ENCODE data around the gene LRFN2. TPM values are rescaled to one million over a fixed set of nuclear protein-coding genes. Genes with fewer than 3 reads are reported as not detected.

LRFN2 gene
- total RNA-seq, 1 donor from 2014 or later, result 0.32 TPM

DNA sequence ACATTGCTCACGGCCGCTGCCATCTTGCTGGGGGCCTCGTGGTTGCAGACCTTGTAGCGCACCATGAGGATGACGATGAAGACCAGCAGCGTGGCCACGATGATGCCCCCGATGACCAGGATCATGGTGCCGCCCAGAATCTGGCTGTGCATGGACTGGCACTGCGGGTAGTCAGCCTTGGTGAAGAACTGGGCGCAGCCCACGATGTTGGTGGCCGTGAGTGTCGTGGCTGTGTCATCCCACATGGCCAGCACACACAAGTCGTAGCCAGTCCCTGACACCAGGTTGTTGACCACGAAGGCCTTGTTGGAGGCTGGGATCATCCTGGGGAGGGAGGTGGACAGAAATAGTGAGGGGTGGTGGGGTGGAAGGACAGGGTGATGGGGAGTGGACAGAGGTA lies 194.6 kb downstream of the LRFN2 start:
- H3K27me3 ChIP-seq (ENCODE audit: insufficient read depth, low read length), result peaks cover 2% of the 10 kb centered on the region
- Mint-ChIP-seq H3K4me1 (ENCODE audit: low read depth, unreplicated experiment) (peaks cover 27% of the 10 kb centered on the region), H3K36me3 (ENCODE audit: low read depth, unreplicated experiment) (peaks cover 5% of the 10 kb centered on the region), H3K9me3 (ENCODE audit: unreplicated experiment) (peaks cover 2% of the 10 kb centered on the region), H3K4me3 (ENCODE audit: unreplicated experiment) (no peak overlapping the region), H3K27me3 (ENCODE audit: low read depth, unreplicated experiment) (peaks cover 33% of the 10 kb centered on the region), H3K27ac (ENCODE audit: unreplicated experiment) (no peak overlapping the region)
- H2AFZ ChIP-seq (ENCODE audit: low read depth, low read length), result no peak overlapping the region
- no peak overlapping the region for H3K27ac ChIP-seq (ENCODE audit: low read depth, low read length)
- no peaks in the 10 kb centered on the region for H3K79me2 ChIP-seq (ENCODE audit: insufficient read depth, low read length)
- no peaks in the 10 kb centered on the region for H3K36me3 ChIP-seq (ENCODE audit: insufficient read depth, low read length)
- no peaks in the 10 kb centered on the region for H3K4me1 ChIP-seq (ENCODE audit: insufficient read depth, low read length)
- no peak for TF ChIP-seq EZH2 (IDR thresholded peaks at IDR 0.05; ENCODE audit: insufficient read depth, low read length)
- TF ChIP-seq, protein P1, sequence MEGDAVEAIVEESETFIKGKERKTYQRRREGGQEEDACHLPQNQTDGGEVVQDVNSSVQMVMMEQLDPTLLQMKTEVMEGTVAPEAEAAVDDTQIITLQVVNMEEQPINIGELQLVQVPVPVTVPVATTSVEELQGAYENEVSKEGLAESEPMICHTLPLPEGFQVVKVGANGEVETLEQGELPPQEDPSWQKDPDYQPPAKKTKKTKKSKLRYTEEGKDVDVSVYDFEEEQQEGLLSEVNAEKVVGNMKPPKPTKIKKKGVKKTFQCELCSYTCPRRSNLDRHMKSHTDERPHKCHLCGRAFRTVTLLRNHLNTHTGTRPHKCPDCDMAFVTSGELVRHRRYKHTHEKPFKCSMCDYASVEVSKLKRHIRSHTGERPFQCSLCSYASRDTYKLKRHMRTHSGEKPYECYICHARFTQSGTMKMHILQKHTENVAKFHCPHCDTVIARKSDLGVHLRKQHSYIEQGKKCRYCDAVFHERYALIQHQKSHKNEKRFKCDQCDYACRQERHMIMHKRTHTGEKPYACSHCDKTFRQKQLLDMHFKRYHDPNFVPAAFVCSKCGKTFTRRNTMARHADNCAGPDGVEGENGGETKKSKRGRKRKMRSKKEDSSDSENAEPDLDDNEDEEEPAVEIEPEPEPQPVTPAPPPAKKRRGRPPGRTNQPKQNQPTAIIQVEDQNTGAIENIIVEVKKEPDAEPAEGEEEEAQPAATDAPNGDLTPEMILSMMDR (IDR thresholded peaks at IDR 0.05; ENCODE audit: insufficient read depth, low read depth, low read length), result no peak
- H3K4me2 ChIP-seq (ENCODE audit: low read length), result no peak overlapping the region
- H3K4me3 ChIP-seq (ENCODE audit: insufficient read depth, low read depth, low read length), result no peak overlapping the region
- DNase-seq (ENCODE audit: low read depth), result no peak
- H3K9ac ChIP-seq (ENCODE audit: low read length), result no peak overlapping the region
- no peak for FAIRE-seq
- no peaks in the 10 kb centered on the region for H3K9me3 ChIP-seq (ENCODE audit: insufficient read depth, low read depth, low read length)
- no peaks in the 10 kb centered on the region for H4K20me1 ChIP-seq (ENCODE audit: insufficient read depth, low read length)

DNA sequence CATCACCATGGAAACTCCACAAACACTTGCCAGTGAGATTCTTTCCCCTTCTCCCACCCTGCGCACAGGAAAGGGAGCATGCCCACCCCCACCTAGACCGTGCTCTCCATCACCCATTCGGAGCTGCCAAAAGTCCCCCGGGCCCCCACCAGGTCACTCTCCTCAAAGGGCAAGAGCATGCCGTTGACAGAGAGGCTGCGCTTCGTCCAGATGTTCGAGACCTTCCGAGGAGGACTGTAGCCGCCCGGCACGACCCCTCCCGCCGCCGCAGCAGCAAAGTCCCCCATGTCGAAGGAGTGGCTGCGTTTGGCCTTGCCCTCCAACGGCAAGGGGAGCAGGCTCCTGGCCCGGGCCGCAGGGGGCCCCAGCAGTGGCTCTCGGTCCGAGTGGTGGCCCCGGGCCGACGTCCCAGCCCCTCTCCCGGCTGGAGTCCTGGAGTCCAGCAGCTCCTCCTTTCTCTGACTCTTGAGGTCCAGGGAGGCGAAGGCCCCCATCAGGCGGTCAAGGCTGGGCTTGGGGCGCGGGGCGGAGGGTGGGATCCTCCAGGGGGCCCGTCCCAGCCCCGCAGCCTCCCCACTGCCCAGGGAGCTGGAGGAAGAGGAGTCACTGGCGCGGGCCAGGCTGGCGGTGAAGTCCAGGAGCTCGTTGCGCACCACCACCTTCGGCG lies 195.2 kb downstream of the LRFN2 start:
- no peak overlapping the region for H3K4me3 ChIP-seq (ENCODE audit: insufficient read depth, low read depth, low read length)
- no peaks in the 10 kb centered on the region for H3K9me3 ChIP-seq (ENCODE audit: insufficient read depth, low read depth, low read length)
- no peaks in the 10 kb centered on the region for H4K20me1 ChIP-seq (ENCODE audit: insufficient read depth, low read length)
- DNase-seq (ENCODE audit: low read depth) (no peak), FAIRE-seq (no peak)
- Mint-ChIP-seq H3K9me3 (ENCODE audit: unreplicated experiment) (no peaks in the 10 kb centered on the region), H3K36me3 (ENCODE audit: low read depth, unreplicated experiment) (peaks cover 2% of the 10 kb centered on the region), H3K27me3 (ENCODE audit: low read depth, unreplicated experiment) (peaks cover 33% of the 10 kb centered on the region), H3K4me3 (ENCODE audit: unreplicated experiment) (no peak overlapping the region), H3K27ac (ENCODE audit: unreplicated experiment) (no peak overlapping the region), H3K4me1 (ENCODE audit: low read depth, unreplicated experiment) (peaks cover 33% of the 10 kb centered on the region)
- no peaks in the 10 kb centered on the region for H3K4me1 ChIP-seq (ENCODE audit: insufficient read depth, low read length)
- H3K9ac ChIP-seq (ENCODE audit: low read length), result no peak overlapping the region
- H2AFZ ChIP-seq (ENCODE audit: low read depth, low read length), result no peak overlapping the region
- no peak overlapping the region for H3K27ac ChIP-seq (ENCODE audit: low read depth, low read length)
- peaks cover 2% of the 10 kb centered on the region for H3K27me3 ChIP-seq (ENCODE audit: insufficient read depth, low read length)
- no peak overlapping the region for H3K4me2 ChIP-seq (ENCODE audit: low read length)
- no peaks in the 10 kb centered on the region for H3K79me2 ChIP-seq (ENCODE audit: insufficient read depth, low read length)
- H3K36me3 ChIP-seq (ENCODE audit: insufficient read depth, low read length), result no peaks in the 10 kb centered on the region
- TF ChIP-seq, protein P1 (IDR thresholded peaks at IDR 0.05; ENCODE audit: insufficient read depth, low read depth, low read length), result no peak
- no peak for TF ChIP-seq EZH2 (IDR thresholded peaks at IDR 0.05; ENCODE audit: insufficient read depth, low read length)

DNA sequence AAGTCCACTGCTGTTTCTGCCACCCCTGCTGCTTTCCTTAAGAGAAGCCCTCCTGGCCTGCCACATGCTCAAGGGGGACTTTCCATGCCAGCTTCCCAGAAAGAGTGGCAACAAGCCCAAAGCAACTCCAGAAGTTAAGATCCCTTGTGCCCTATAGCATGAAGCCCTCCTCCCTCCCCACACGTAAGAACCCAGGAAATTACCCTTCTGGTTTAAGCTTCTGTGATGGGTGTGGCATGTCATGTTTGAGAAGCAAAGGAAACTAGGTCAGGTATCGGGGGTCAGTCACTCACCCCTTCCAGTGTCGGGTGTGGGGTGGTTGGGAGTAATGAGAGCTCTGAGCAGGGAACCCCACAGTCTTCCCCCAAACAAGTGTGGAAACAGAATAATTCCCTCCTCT lies 196.1 kb downstream of the LRFN2 start:
- no peaks in the 10 kb centered on the region for H3K4me1 ChIP-seq (ENCODE audit: insufficient read depth, low read length)
- H3K4me2 ChIP-seq (ENCODE audit: low read length), result no peak overlapping the region
- DNase-seq (ENCODE audit: low read depth) (no peak), FAIRE-seq (no peak)
- peaks cover 40% of the 10 kb centered on the region for H3K4me1 Mint-ChIP-seq (ENCODE audit: low read depth, unreplicated experiment)
- H4K20me1 ChIP-seq (ENCODE audit: insufficient read depth, low read length), result no peaks in the 10 kb centered on the region
- H3K36me3 ChIP-seq (ENCODE audit: insufficient read depth, low read length), result no peaks in the 10 kb centered on the region
- H3K9me3 Mint-ChIP-seq (ENCODE audit: unreplicated experiment), result no peaks in the 10 kb centered on the region
- H3K9me3 ChIP-seq (ENCODE audit: insufficient read depth, low read depth, low read length), result no peaks in the 10 kb centered on the region
- no peak overlapping the region for H3K27ac ChIP-seq (ENCODE audit: low read depth, low read length)
- no peak overlapping the region for H3K4me3 Mint-ChIP-seq (ENCODE audit: unreplicated experiment)
- no peaks in the 10 kb centered on the region for H3K79me2 ChIP-seq (ENCODE audit: insufficient read depth, low read length)
- TF ChIP-seq, protein P1 (IDR thresholded peaks at IDR 0.05; ENCODE audit: insufficient read depth, low read depth, low read length), result no peak
- TF ChIP-seq EZH2 (IDR thresholded peaks at IDR 0.05; ENCODE audit: insufficient read depth, low read length), result no peak
- H3K27me3 Mint-ChIP-seq (ENCODE audit: low read depth, unreplicated experiment), result peaks cover 37% of the 10 kb centered on the region
- H3K27me3 ChIP-seq (ENCODE audit: insufficient read depth, low read length), result peaks cover 2% of the 10 kb centered on the region
- no peak overlapping the region for H3K9ac ChIP-seq (ENCODE audit: low read length)
- no peak overlapping the region for H2AFZ ChIP-seq (ENCODE audit: low read depth, low read length)
- H3K36me3 Mint-ChIP-seq (ENCODE audit: low read depth, unreplicated experiment), result no peaks in the 10 kb centered on the region
- H3K4me3 ChIP-seq (ENCODE audit: insufficient read depth, low read depth, low read length), result no peak overlapping the region
- no peak overlapping the region for H3K27ac Mint-ChIP-seq (ENCODE audit: unreplicated experiment)

Data from astrocyte (in vitro differentiated cells and primary cell).